Mammary epithelial cell (primary cell): ENCODE measurements around the gene UQCC3.

Experiments
- CTCF ChIP-seq, 2 donors: IDR thresholded peaks in 1 of 2; conservative IDR thresholded peaks in 1 of 2; 2 replicates each; pipeline ENCODE4 v1.5.1; 2011 to 2012; ENCODE audit warnings: inconsistent platforms in 2 of 2, low read length in 2 of 2, mild to moderate bottlenecking in 2 of 2, control low read depth in 1 of 2, low read depth in 1 of 2; ENCODE audit not compliant: insufficient read depth in 1 of 2; ENCODE audit errors: extremely low read depth in 1 of 2
- EZH2 ChIP-seq: IDR thresholded peaks from 2 replicates; pipeline ENCODE4 v1.6.1; 2012; ENCODE audit warnings: low read length, inconsistent platforms, borderline replicate concordance

DNA sequence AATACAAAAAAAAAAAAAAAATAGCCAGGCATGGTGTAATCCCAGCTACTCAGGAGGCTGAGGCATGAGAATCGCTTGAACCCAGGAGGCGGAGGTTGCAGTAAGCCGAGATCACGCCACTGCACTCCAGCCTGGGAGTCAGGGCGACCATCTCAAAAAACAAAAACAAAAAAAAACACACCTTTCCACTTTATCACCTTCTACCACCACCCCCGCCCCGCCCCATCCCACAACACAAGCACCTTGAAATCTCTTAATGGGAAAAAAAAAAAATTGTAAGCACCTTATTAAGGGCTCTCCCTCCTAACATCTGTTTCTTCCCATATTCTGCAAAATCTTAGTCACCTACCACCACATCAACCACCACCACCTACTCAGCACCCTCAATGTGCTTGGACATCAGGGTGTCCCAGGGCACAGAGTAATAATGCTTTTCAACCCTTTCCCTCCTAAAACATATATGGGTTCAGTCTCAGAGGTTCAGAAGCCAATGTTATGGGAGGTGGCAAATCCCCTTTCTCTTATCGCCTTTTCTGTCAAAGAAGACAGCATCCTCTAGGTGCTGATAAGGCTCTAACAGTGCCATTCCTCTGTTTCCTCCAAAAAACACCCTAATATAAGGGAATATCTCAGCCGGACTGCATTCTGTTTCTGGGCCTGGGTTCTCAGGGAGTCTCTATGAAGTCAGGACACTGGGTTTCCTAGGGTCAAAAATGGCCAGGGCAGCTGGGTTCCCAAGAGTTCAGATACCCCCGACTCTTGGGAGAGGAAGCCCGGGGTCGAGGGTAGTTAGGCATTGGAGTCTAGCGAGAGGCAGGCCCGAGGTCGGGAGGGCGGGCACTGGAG is 19.1 kb upstream of the UQCC3 start:
- no peak for TF ChIP-seq EZH2
- TF ChIP-seq CTCF (conservative IDR thresholded peaks at IDR 0.05 in 1 of 2, IDR thresholded peaks at IDR 0.05 in 1 of 2; ENCODE audit: extremely low read depth in 1 of 2, insufficient read depth in 1 of 2, low read depth in 1 of 2, low read length in 2 of 2) = no peak
